Neural crest cell (in vitro differentiated cells): Measurements from ENCODE around the gene EFHD1. TPM values are rescaled to one million over a fixed set of nuclear protein-coding genes. Genes with fewer than 3 reads are reported as not detected.
A peak's percentile ranks its signal among the peaks of the same experiment; 100 is the strongest.

Experiments used
- DNase-seq: peaks from one replicate; pipeline ENCODE4 v3.0.0; 2021; ENCODE audit warnings: low read depth, mixed read lengths, low spot score
- H3K27ac Mint-ChIP-seq: one replicate; pipeline ENCODE4 v1.8.0; 2021; ENCODE audit warnings: mild to moderate bottlenecking, mixed read lengths; ENCODE audit not compliant: unreplicated experiment
- H3K27me3 Mint-ChIP-seq: 2 replicates; pipeline ENCODE4 v1.8.0; 2021; ENCODE audit warnings: low read depth, mild to moderate bottlenecking, mixed read lengths
- H3K36me3 Mint-ChIP-seq: 2 replicates; pipeline ENCODE4 v1.8.0; 2021; ENCODE audit warnings: low read depth, mild to moderate bottlenecking, mixed read lengths
- H3K4me1 Mint-ChIP-seq: 2 replicates; pipeline ENCODE4 v1.8.0; 2021; ENCODE audit warnings: mixed read lengths
- H3K4me3 Mint-ChIP-seq: one replicate; pipeline ENCODE4 v1.8.0; 2021; ENCODE audit warnings: mild to moderate bottlenecking, mixed read lengths
- H3K9me3 Mint-ChIP-seq: 2 replicates; pipeline ENCODE4 v1.8.0; 2021; ENCODE audit warnings: mixed read lengths
- total RNA-seq: library from RNA; stranded (reverse); gene quantifications from 2 replicates; pipeline ENCODE4 v1.2.1, GENCODE V29; 2021
- TF ChIP-seq, protein P1 (sequence below): fragments of 200-600 bp; sonication (generic); conservative IDR thresholded peaks from 2 replicates; pipeline ENCODE4 v1.5.0; 2021; ENCODE audit warnings: antibody characterized with exemption, mild to moderate bottlenecking

The EFHD1 gene
- total RNA-seq, 1 donor from 2014 or later: 4.1 TPM

GRCh38 chr2:232600053-232600773, 33.2 kb upstream of the EFHD1 start:
- Mint-ChIP-seq H3K27me3 (peaks cover 8% of the 10 kb centered on the region), H3K4me3 (no peak overlapping the region), H3K36me3 (no peaks in the 10 kb centered on the region), H3K27ac (peak overlapping the region; percentile 24), H3K4me1 (no peaks in the 10 kb centered on the region), H3K9me3 (no peaks in the 10 kb centered on the region)
- no peak for DNase-seq
- TF ChIP-seq, protein P1, sequence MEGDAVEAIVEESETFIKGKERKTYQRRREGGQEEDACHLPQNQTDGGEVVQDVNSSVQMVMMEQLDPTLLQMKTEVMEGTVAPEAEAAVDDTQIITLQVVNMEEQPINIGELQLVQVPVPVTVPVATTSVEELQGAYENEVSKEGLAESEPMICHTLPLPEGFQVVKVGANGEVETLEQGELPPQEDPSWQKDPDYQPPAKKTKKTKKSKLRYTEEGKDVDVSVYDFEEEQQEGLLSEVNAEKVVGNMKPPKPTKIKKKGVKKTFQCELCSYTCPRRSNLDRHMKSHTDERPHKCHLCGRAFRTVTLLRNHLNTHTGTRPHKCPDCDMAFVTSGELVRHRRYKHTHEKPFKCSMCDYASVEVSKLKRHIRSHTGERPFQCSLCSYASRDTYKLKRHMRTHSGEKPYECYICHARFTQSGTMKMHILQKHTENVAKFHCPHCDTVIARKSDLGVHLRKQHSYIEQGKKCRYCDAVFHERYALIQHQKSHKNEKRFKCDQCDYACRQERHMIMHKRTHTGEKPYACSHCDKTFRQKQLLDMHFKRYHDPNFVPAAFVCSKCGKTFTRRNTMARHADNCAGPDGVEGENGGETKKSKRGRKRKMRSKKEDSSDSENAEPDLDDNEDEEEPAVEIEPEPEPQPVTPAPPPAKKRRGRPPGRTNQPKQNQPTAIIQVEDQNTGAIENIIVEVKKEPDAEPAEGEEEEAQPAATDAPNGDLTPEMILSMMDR: no peak

GRCh38 chr2:232603283-232603682, 30.1 kb upstream of the EFHD1 start:
- Mint-ChIP-seq H3K36me3 (no peaks in the 10 kb centered on the region), H3K9me3 (no peaks in the 10 kb centered on the region), H3K27ac (no peak overlapping the region), H3K4me1 (peaks cover 7% of the 10 kb centered on the region), H3K27me3 (peaks cover 8% of the 10 kb centered on the region), H3K4me3 (no peak overlapping the region)
- DNase-seq: no peak
- TF ChIP-seq, protein P1: no peak

DNA sequence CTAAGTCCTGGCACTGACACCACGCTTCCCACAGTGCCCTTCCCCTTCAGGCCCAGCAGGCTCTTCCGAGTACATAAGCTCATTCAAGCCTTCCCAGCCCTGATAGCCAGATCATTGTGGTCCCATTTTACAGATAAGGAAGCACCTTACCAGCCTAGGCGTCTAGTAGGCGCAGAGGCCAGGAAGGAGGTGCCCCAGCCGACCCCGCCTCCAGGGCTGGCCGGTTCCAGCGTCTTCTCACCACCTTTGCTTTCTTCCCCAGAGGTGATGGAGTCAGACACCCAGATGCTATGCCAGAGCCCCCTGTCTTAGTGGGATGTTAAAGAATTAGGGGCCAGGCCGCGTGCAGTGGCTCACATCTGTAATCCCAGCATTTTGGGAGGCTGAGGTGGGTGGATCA, 28.9 kb upstream of the EFHD1 start:
- H3K4me1 Mint-ChIP-seq: peaks cover 7% of the 10 kb centered on the region
- H3K27me3 Mint-ChIP-seq: peaks cover 8% of the 10 kb centered on the region
- DNase-seq: no peak
- no peaks in the 10 kb centered on the region for H3K36me3 Mint-ChIP-seq
- TF ChIP-seq, protein P1: no peak
- no peak overlapping the region for H3K27ac Mint-ChIP-seq
- no peak overlapping the region for H3K4me3 Mint-ChIP-seq
- no peaks in the 10 kb centered on the region for H3K9me3 Mint-ChIP-seq

GRCh38 chr2:232607011-232607410, 26.4 kb upstream of the EFHD1 start:
- Mint-ChIP-seq H3K36me3 (no peaks in the 10 kb centered on the region), H3K4me3 (no peak overlapping the region), H3K27ac (no peak overlapping the region), H3K9me3 (no peaks in the 10 kb centered on the region), H3K4me1 (peaks cover 7% of the 10 kb centered on the region), H3K27me3 (peaks cover 8% of the 10 kb centered on the region)
- TF ChIP-seq, protein P1: no peak
- DNase-seq: no peak

GRCh38 chr2:232609607-232610006, 23.8 kb upstream of the EFHD1 start:
- H3K36me3 Mint-ChIP-seq: no peaks in the 10 kb centered on the region
- peak overlapping the region; percentile 27 for H3K27ac Mint-ChIP-seq
- TF ChIP-seq, protein P1: no peak

More at GRCh38 chr2:232609607-232610006, 23.8 kb upstream of the EFHD1 start:
- no peak for DNase-seq
- H3K9me3 Mint-ChIP-seq: no peaks in the 10 kb centered on the region
- peaks cover 7% of the 10 kb centered on the region for H3K4me1 Mint-ChIP-seq
- no peaks in the 10 kb centered on the region for H3K27me3 Mint-ChIP-seq
- no peak overlapping the region for H3K4me3 Mint-ChIP-seq
